Activated CD8-positive, alpha-beta memory T cell treated with anti-CD3 and anti-CD28 coated beads, Interleukin-2, amount 50 U/mL, for 4 hours (primary cell): ENCODE results near the gene LRP8.

Experiments
- DNase-seq: peaks from one replicate; pipeline ENCODE4 v3.0.0-alpha.2; 2020

LRP8 gene

GRCh38 chr1:53328009-53328461, at the start of gene LRP8:
LRP8 (minus strand) TSS chr1:53328070; CDS start chr1:53327912, 158 bp downstream.
- peak; percentile 85 for DNase-seq

DNA sequence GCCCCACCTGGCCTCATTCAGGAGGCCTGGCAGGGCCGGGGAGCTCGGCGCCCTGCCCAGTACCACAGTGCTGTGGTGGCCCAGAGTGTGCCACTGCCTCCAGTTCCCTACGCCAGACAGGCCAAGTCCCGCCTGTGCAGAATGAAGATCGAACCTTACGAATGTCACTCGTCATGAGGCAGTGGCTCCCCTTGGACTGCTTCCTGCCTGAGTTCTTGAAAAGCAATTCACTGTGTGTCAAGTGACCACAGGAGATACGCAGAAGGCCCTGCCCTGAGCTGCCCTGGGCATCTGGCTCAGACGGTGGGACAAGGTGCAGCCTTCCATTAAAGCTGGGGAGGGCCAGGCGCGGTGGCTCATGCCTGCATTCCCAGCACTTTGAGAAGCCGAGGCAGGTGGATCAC, 49.6 kb upstream of the LRP8 start:
- peak; percentile 7 for DNase-seq

- DNase-seq = peak; percentile 10
Observed at GRCh38 chr1:53376742-53377437, 49.0 kb upstream of the LRP8 start.

DNA sequence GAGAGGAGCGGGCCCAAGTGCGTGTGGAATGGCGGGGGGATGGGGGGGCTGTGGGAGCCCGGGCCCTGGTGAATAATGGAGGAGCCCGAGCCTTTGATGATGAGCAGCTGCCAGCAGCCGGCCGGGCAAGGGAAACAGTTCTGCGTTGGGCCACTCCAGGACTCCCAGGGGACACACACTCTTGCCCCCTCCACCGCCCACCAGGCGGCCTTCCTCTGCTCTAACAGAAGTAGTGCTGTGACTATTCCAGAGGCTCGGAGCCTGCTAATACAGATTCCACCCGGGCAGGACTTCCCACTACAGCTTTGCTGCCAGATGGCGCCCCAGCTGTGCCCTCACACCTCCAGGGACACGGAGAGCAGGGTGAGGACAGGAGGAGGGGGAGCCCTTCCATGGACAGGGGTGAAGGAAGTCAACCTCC, 48.2 kb upstream of the LRP8 start:
- DNase-seq = peak; percentile 7

GRCh38 chr1:53375440-53375839, 47.6 kb upstream of the LRP8 start:
- peak; percentile 5 for DNase-seq

GRCh38 chr1:53373246-53373645, 45.4 kb upstream of the LRP8 start:
- peak; percentile 5 for DNase-seq

DNA sequence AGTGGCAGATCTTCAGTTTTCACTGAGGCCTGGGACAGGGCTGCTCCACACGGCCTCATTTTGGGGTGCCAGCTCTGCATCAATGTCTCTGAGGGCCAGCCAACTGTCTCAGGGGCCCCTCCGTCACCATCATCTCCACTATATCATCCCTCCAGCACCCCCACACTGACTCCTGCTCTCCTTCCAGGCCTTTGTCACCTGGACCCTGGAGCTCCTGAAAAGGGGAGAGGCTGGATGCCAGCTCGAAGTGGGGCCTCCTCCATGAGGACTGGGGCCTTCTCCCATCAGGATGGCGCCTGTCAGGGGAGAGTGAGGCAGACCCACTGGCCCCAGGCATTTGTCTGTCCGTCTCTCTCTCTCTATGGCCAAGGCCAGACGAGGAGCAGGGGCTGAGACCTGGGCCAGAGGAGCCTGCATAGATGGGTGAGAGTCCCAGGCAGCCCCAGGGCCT, 44.7 kb upstream of the LRP8 start:
- DNase-seq = peak; percentile 2

- peak; percentile 5 for DNase-seq
Observed at GRCh38 chr1:53371851-53372250, 44.0 kb upstream of the LRP8 start.

DNA sequence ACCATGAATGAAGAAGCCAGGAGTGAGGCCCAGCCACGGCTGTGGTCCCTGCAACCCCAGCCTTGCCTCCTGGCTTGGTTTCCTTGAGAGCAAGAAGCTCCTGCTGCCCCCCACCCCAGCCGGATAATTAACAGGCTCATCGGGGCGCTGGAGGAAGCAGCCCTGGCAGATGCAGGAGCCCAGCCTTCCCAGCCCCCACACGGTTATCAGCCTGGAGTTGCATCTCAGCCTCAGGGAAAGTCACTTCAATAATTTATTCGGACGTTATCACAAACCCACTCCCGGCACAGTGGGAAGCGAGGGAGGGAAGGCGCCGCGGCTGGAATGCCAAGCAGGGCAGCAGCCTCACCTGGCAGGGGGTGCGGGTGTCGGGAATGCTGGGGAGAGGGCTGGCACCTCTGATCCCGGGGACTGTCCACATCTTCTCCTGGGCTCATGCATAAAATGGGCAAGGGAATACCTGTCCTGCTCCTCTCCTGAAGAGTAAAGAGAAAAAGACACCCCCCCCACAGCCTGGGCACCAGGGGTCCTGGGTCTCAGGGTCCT, 43.3 kb upstream of the LRP8 start:
- peak; percentile 9 for DNase-seq

GRCh38 chr1:53370369-53370961, 42.6 kb upstream of the LRP8 start:
- peak; percentile 11 for DNase-seq

DNA sequence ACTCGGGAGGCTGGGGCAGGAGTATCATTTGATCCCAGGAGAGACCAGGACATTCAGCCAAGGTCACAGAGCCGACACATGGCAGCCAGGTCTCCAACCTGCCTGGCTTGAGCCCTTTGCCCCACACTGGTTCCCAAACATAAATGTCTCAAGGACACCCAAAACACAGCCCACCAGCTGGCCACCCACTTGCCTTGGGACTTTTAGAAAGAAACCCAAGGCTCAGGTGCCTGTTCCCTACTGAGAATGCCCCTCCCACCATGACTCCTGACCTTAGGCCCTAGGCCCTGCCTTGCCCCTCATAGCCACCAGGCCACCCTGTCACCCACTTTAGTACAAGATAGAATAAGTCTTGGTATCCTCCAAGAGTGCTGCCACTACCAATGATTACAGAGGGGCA, 41.9 kb upstream of the LRP8 start:
- DNase-seq = peak; percentile 6

DNA sequence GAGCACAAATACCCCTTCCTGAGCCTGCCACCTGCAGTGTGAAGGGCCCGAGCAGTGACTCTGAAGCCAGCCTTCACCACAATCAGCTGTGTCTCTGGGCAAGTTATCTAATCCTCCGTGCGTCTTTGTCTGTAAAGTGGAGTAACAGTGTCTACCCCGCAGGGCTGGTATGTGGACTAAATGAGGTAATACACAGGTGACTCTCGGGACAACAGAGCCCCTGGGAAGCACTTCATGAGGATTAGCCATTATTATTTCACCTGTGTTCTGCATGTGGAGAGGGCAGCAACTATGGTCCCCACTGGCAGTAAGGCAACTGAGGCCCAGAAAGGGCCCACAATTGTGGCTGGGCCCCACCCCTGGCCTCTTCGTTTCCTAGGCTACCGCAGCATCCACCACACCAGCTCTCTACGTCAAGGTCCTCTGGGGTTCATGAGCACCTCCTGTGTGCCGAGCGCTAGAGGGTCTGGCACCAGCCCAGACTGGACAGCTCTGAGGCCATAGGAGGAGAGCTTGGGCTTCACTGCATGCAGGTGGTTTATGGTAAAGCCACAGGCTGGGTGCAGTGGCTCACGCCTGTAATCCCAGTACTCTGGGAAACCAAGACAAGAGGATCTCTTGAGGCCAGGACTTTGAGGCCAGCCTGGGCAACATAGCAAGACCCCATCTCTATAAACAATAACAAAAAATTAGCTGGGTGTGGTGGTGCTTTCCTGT, 41.3 kb upstream of the LRP8 start:
- peak; percentile 12 for DNase-seq

DNA sequence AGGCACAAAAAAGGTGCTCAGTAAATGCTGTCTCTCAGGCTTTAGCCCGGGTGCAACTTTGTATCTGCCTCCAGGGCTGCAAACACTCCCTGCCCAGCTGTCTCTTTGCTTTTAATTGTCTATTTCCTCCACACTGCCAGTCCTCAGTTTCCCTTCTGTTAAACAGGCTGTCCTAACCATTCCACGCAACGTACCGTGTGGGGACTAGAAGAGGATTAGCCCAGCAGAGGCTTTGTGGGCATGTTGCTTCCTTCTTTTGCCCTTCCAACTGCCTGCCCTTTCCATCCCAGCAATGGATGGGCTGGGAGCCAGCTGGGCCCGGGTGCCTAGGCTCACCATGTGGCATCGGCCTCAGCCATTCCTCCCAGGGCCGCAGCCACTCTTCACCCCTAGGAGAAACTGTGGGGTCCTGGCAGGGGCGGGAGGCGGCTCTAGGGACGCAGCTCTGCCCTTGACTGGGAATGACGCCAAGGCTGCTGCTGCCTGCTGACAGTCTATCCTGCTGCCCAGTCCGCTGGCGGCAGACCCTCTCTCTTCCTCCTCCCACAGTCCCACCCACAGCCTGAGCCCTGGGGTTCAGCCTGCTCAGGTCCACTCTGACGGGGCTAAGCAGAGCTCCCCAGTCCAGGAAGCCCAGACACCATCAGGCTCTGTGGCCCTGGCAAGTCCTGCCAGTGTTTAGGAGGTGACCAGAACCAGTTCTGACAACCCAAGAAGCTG, 40.6 kb upstream of the LRP8 start:
- DNase-seq = peak; percentile 15

DNA sequence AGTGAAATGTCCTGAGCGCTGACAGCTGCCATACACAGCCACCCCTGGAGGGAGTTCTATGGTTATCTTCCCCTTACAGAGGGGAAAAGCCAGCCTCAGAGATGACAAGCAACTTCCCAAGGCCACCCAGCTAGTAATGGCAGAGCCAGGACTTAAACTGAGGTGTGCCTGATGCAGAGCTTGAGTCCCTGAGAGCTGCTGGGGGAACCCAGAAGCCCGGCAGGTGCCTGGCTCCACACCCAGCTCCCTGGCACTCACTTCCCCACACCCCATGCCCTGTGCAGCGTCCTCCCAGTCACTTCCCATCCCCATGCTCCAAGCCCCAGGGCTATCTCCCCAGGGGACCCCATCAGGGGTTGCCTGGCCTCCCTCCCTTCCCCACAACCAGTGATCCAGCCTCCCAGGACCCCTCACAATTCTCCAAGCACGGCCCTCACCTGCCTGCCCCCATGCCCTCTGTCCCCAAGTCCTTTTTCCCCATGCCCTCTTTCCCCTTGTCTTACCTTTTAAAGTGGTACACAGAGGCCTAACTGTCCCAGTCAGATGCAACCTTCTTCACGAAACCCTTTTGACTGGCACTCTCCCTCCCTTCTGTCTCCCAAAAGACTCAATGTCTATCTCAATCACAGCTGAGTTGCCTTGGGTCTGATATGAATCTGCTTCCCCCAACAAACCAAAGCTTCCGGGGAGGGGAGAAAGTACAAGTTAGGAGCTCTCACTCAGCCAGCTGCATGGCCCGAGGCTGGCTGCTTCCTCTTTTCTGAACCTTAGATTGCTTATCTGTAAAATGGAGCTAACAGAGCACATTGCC, 39.8 kb upstream of the LRP8 start:
- DNase-seq = peak; percentile 17

DNA sequence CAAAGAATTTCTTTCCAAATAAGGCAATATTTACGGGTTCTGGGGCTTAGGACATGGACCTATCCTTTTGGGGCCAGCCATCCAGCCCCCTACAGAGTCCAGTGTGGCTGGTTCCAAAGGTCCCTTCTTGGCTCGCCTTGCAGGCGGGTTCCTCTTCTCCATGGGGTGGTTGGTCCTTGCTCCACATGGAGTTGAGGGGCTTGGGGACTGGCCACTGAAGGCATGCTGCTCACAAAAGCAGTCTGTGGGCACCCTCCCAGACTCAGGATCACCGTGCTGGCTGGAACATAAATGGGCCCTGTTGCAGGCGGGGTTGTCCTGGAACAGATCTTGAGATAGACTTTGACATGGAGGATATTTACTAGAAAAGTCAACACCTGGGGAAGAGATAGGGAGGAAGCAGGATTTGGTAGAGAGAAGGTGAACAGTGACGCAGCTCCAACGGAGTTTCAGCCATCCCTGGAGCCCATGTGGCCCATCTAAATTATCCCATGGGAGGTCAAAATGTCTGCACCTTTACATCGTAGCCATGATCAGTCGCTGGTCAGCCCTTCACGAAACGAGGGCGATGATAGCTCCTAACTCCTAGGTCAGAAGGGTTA, 39.1 kb upstream of the LRP8 start:
- DNase-seq = peak; percentile 11

DNA sequence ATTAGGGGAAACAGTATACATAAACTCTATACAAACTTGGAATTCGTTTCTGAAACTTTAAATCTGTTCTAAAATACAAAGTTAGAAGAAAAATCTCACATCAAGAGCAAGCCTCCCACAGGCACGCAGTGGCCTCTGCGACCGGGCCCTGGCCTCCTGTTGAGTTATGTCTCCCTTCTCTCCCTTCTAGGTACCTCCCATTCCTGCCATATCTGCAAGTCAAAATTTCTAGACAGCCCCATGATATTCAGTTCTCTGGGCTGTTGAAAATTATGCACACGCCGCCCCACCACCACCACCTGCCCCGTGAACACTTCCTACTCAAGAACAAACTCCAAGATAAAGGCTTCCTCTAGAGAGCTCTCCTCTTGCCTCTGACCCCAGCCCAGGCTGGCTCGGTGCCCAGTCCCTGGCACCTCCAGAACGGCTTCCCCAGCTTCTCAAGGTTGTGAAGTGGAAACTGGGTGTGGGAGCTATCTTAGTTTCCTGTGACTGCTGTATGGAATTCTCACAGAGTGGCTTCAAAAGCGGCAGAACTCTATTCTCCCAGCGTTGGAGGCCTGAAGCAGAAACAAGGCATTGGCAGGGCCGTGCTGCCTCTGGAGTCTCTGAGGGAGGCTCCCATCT, 37.7 kb upstream of the LRP8 start:
- DNase-seq = peak; percentile 2

GRCh38 chr1:53362851-53363642, 35.2 kb upstream of the LRP8 start:
- DNase-seq = peak; percentile 5

DNA sequence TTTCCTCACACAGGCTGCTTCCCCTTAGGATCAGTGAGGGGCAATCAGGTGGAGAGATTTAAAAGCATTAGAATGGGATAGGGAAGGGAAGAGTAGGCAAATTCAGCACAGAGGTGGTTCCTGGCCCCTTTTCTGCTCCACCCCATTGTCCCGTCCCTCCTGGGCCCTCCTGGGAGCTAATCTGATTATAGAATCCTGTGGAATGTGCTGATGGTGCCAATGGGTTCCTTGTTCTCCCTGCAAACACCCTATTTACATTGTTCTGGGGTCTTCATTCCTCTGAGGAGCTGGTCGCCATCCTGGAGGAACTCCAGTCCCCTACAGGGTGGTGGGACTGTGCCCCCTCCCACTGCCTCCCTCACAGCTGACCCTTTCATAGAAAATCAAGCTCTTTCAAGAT, 34.4 kb upstream of the LRP8 start:
- DNase-seq = peak; percentile 1

DNA sequence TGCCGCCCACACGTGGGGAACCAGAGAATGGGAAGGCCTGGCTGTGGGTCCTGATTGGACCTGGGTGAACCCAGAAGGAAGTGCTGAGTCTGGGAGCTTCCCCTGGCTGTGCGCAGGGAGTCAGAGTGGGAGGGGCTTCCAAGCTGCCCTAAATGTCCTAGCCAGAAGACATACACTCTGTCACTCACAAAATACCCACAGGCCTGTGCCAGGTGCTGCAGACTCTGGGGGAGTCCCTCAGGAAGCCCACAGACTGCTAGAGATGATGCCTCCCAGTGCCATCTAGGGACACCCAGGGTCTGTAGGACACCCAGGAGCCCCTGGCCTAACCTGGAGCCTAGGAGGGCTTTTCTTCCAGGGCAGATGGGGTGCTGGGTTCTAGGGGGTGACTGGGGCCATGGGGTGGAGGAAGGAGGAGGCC, 33.7 kb upstream of the LRP8 start:
- peak; percentile 1 for DNase-seq

DNA sequence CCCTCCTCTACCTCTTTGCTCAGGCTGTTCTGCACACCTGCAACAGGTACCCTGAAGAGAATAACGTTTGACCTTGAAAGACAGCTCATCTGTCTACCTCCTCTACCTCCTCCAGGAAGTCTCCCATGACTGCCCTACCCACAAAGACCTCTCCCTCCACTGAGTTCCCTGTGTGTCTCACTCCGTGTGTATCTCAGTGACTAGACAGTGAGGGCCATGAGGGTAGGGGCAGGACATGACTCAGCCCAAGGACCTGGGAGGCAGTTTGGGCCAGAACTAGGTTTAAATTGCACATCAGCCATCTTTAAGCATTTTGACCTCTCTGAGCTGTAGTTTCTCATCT, 32.0 kb upstream of the LRP8 start:
- peak; percentile 1 for DNase-seq
